Pancreas (tissue), 10 donors: ENCODE measurements around the gene MAST2. TPM values are rescaled to one million over a fixed set of nuclear protein-coding genes. Genes with fewer than 3 reads are reported as not detected.
A peak's percentile ranks its signal among the peaks of the same experiment; 100 is the strongest.
"Not testable (repeated sequence)": the region's sequence is repeated elsewhere in the genome, so short reads cannot be mapped to it uniquely, and the experiment has no call there.

Experiments
- ATAC-seq, 4 donors: fragments of 200-7000 bp; cut with Tn5 transposase; one replicate each; pipeline versions ENCODE4 v1.8.0 to v1.9.1; 2020; ENCODE audit warnings: mild to moderate bottlenecking in 4 of 4, moderate library complexity in 4 of 4
- DNase-seq, 6 donors: peaks; one replicate each; pipeline ENCODE4 v3.0.0-alpha.2; 2020
- FAIRE-seq: peaks from 2 replicates; lab custom pipeline; 2012; peaks lifted over from hg19 to GRCh38; lab: Jason Lieb, UNC
- H3K27ac ChIP-seq, 4 donors: fragments of 200-600 bp; sonication (generic); 1 replicate in 3 of 4; 2 replicates in 1 of 4; pipeline versions ENCODE4 v1.5.0 to v1.8.0; 2020
- H3K27me3 ChIP-seq, 4 donors: fragments of 200-600 bp; one replicate each; pipeline ENCODE4 v1.8.0; 2021
- H3K36me3 ChIP-seq, 3 donors: fragments of 200-600 bp; sonication (generic) in 1 of 3; one replicate each; pipeline versions ENCODE4 v1.5.0 to v1.8.0; 2020 to 2021
- H3K4me1 ChIP-seq, 3 donors: fragments of 200-600 bp; one replicate each; pipeline ENCODE4 v1.8.0; 2021
- H3K4me3 ChIP-seq, 4 donors: fragments of 200-600 bp; sonication (generic) in 2 of 4; one replicate each; pipeline versions ENCODE4 v1.5.0 to v1.8.0; 2020 to 2021
- H3K9me3 ChIP-seq, 4 donors: fragments of 200-600 bp; one replicate each; pipeline ENCODE4 v1.8.0; 2021
- CTCF ChIP-seq, 4 donors: fragments of 200-600 bp; sonication (generic) in 3 of 4; IDR thresholded peaks; one replicate each; pipeline versions ENCODE4 v1.5.0 to v1.8.0; 2021; ENCODE audit warnings: antibody characterized with exemption in 4 of 4
- WGBS, 2 donors: extraction: QIAGEN DNeasy Blood & Tissue Kit; methylation state at CpG; one replicate each; pipeline ENCODE4 v1.1.7; 2013; 5-methylcytosine and 5-hydroxymethylcytosine counted together
- intact Hi-C, 3 donors: fragments of 100-400 bp; cut with DNase I; formaldehyde crosslinking; loops; one replicate each; pipeline versions ENCODE4 v1.11.1 to v1.14.2; 2022
- polyA plus RNA-seq, 2 donors: library from polyadenylated mRNA; stranded (reverse); fragments of 200-250 nt; gene quantifications; one replicate each; pipeline ENCODE4 v1.2.3, GENCODE V29; 2013
- total RNA-seq, 6 donors: library from RNA; stranded (reverse); fragmentation: NEBNext Ultra II Directional in 4 of 6; extraction: Animal tissue kit (Norgen Biotek cat#: 25700) in 4 of 6; gene quantifications; one replicate each; pipeline versions ENCODE4 v1.2.1 to v1.2.4, GENCODE V29; 2021 to 2023
- donor health status: healthy with polysubstance abuse.
- donor health status: DM: no; HTN: no; CAD: no; lungs with moderate emphysema.
- donor health status: DM: no; HTN: no; CAD: no.
- donor health status: control.
- donor health status: control.
- donor health status: Bipolar disorder and iron deficiency.
- donor health status: DM: yes; HTN: yes; CAD: no.
- donor health status: DM: no; HTN: no; CAD: no.
- donor health status: DM: no; HTN: no; CAD: no.
- donor health status: DM: yes; HTN: yes; CAD: no.

Gene MAST2
- total and polyA plus RNA-seq, 8 donors, result 5.1 to 14.5 (median 7.7) TPM

DNA sequence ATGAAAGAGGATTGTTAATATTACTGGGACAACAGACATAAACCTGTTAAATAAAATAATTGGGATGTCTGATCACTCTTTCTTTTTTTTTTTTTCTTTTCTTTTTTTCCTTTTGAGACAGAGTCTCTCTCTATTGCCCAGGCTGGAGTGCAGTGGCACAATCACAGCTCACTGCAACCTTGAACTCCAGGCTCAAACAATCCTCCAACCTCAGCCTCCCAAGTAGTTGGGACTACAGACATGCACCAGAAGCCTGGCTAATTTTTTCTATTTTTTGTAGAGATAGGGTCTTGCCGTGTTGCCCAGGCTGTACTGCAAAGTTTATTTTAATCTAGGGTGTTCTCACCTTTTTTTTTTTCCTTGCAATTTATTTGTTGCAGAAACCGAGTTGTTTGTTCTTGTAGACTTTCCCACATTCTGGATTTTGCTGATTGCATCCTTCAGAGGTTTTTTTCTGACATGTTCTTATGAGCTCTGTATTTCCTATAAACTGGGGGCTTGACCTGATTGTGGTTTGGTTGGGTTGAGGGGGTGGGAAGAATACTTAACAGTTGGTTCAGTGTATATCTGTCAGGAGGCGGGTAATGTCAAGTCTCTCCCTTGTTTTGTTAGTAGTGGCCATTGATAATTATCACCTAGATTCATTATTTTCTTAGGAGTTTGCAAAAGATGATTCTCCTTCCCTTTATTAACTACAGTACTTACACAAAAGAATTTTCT, 125.2 kb downstream of the MAST2 start:
- TF ChIP-seq CTCF (IDR thresholded peaks at IDR 0.05), result no peak
- FAIRE-seq, result no peak
- WGBS, 2 donors, result 90 to 96% methylated on average over 3 of the region's 3 CpGs

GRCh38 chr1:45929257-45929687, 125.9 kb downstream of the MAST2 start:
- 56 to 59% methylated on average over 2 of the region's 2 CpGs for WGBS, 2 donors
- ATAC-seq (peak in 1 of 4 donors; percentile 46), FAIRE-seq (no peak), DNase-seq (no peak)
- intact Hi-C loops, result no loop called here
- H3K4me3 ChIP-seq, result no peak overlapping the region
- TF ChIP-seq CTCF (IDR thresholded peaks at IDR 0.05), result no peak
- no peaks in the 10 kb centered on the region for H3K9me3 ChIP-seq
- no peaks in the 10 kb centered on the region for H3K36me3 ChIP-seq
- no peak overlapping the region for H3K27ac ChIP-seq
- peaks cover 6 to 12% (median 12%) of the 10 kb centered on the region in 3 donors for H3K4me1 ChIP-seq
- no peaks in the 10 kb centered on the region for H3K27me3 ChIP-seq

More for the DNA sequence above, 125.2 kb downstream of the MAST2 start:
- no peak for DNase-seq
- Histone ChIP-seq H3K4me1 (peaks cover 6 to 12% (median 12%) of the 10 kb centered on the region in 3 donors), H3K27ac (no peak overlapping the region), H3K4me3 (no peak overlapping the region), H3K9me3 (no peaks in the 10 kb centered on the region), H3K27me3 (no peaks in the 10 kb centered on the region), H3K36me3 (no peaks in the 10 kb centered on the region)
- intact Hi-C loops, result no loop called here
- no peak for ATAC-seq

DNA sequence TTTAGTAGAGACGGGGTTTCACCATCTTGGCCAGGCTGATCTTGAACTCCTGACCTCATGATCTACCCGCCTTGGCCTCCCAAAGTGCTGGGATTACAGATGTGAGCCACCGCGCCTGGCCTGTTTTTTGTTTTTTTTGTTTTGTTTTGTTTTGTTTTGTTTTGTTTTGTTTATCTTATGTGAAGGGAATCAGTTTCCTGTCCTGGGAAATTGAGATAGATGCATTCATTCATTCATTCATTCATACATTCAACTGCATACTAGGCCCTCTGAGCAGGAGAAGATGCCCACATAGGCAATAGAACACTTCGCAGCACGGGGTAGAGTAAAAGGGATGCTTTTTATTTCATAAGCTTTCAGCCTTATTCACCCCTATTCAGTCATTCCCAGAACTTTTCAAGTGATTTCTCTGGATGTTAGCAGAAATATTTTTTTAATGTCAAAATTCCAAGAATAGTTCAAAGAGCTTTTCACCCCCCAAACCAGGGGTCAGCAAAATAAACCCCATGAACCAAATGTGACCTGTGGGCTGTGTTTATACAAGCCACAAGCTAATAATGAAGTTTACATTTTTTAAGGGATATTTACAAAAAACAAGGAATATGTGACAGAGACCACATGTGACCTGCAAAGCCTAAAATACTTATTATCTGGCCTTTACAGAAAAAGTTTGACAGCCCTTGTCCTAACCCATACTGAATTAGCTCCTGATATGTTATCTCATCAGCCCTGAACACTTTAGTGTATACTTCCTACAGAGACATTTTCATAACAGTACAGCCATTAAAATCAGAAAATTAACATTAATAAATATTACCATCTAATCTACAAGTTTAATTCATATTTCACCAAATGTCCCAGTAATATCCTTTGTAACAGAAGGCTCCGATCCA, 127.1 kb downstream of the MAST2 start:
- WGBS, 2 donors, result 97 to 98% methylated on average over 7 of the region's 7 CpGs
- Histone ChIP-seq H3K4me3 (no peak overlapping the region), H3K4me1 (peaks cover 6 to 12% (median 11%) of the 10 kb centered on the region in 3 donors), H3K27me3 (no peaks in the 10 kb centered on the region), H3K9me3 (no peaks in the 10 kb centered on the region), H3K36me3 (no peaks in the 10 kb centered on the region), H3K27ac (no peak overlapping the region)
- no peak for DNase-seq
- ATAC-seq, result no peak
- no peak for FAIRE-seq
- no peak for TF ChIP-seq CTCF (IDR thresholded peaks at IDR 0.05)
- intact Hi-C loops, result no loop called here

DNA sequence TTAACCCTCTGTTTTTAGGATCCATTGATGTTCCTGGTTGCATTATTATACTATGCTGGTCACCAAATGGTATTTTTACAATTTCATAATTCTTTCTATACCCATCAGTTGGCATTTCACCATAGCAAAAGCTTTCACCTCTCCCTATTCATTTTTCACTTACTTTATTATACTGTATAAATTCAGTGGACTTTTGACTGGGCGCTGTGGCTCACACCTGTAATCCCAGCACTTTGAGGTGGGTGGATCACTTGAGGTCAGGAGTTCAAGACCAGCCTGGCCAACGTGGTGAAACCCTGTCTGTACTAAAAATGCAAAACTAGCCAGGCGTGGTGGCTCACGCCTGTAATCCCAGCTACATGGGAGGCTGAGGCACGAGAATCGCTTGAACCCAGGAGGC, 128.8 kb downstream of the MAST2 start:
- intact Hi-C loops, H3K9me3 ChIP-seq, ATAC-seq, H3K27me3 ChIP-seq, DNase-seq, H3K4me3 ChIP-seq, H3K27ac ChIP-seq, H3K36me3 ChIP-seq, FAIRE-seq, H3K4me1 ChIP-seq: not testable (repeated sequence)
- WGBS, 2 donors, result 89% methylated on average over 6 of the region's 6 CpGs

DNA sequence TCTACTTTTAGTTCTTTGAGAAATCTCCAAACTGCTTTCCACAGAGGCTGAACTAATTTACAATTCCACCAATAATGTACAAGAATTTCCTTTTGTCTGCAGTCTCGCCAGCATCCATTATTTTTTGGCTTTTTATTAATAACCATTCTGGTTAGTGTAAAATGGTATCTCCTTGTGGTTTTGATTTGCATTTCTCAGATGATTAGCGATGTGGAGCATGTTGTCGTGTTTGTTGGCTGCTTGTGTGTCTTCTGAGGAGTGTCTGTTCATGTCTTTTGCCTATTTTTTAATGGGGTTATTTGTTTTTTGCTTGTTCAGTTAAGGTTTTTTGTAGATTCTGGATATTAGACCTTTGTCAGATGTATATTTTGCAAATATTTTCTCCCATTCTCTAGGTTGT, 131.5 kb downstream of the MAST2 start:
- H3K27me3 ChIP-seq, result no peaks in the 10 kb centered on the region
- no peak for FAIRE-seq
- no peaks in the 10 kb centered on the region for H3K4me1 ChIP-seq
- ATAC-seq, result no peak
- no peak for DNase-seq
- WGBS, 2 donors, result 94 to 97% methylated on average over 3 of the region's 3 CpGs
- TF ChIP-seq CTCF (IDR thresholded peaks at IDR 0.05), result no peak
- no peak overlapping the region for H3K27ac ChIP-seq
- no peaks in the 10 kb centered on the region for H3K36me3 ChIP-seq
- intact Hi-C loops, result no loop called here
- no peaks in the 10 kb centered on the region for H3K9me3 ChIP-seq
- no peak overlapping the region for H3K4me3 ChIP-seq
